Measurements from ENCODE around the gene KEL. TPM values are rescaled to one million over a fixed set of nuclear protein-coding genes. Genes with fewer than 3 reads are reported as not detected.
"Not testable (repeated sequence)": the region's sequence is repeated elsewhere in the genome, so short reads cannot be mapped to it uniquely, and the experiment has no call there.

Gene KEL, protein sequence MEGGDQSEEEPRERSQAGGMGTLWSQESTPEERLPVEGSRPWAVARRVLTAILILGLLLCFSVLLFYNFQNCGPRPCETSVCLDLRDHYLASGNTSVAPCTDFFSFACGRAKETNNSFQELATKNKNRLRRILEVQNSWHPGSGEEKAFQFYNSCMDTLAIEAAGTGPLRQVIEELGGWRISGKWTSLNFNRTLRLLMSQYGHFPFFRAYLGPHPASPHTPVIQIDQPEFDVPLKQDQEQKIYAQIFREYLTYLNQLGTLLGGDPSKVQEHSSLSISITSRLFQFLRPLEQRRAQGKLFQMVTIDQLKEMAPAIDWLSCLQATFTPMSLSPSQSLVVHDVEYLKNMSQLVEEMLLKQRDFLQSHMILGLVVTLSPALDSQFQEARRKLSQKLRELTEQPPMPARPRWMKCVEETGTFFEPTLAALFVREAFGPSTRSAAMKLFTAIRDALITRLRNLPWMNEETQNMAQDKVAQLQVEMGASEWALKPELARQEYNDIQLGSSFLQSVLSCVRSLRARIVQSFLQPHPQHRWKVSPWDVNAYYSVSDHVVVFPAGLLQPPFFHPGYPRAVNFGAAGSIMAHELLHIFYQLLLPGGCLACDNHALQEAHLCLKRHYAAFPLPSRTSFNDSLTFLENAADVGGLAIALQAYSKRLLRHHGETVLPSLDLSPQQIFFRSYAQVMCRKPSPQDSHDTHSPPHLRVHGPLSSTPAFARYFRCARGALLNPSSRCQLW
- polyA plus RNA-seq (ENCODE audit: insufficient read length in 12 of 12) = 1 to 10 TPM in 9 of 12 donors, under 1 TPM in 1, not detected in 2; 0.54 to 3.2 (median 1.6) TPM
- long read RNA-seq, donor 1 = 0 reads
- long read RNA-seq, donor 2 = 0 reads
- long read RNA-seq, donor 3 = 0 reads
- long read RNA-seq, donor 4 = 0 reads
- long read RNA-seq, donor 5 = 0 reads
- long read RNA-seq, donor 6 = 0 reads
- long read RNA-seq, donor 7 = 0 reads
- long read RNA-seq, donor 8 = 0 reads
- long read RNA-seq, donor 9 = 0 reads
- long read RNA-seq, donor 10 = 0 reads
- long read RNA-seq, donor 11 = 0 reads

DNA sequence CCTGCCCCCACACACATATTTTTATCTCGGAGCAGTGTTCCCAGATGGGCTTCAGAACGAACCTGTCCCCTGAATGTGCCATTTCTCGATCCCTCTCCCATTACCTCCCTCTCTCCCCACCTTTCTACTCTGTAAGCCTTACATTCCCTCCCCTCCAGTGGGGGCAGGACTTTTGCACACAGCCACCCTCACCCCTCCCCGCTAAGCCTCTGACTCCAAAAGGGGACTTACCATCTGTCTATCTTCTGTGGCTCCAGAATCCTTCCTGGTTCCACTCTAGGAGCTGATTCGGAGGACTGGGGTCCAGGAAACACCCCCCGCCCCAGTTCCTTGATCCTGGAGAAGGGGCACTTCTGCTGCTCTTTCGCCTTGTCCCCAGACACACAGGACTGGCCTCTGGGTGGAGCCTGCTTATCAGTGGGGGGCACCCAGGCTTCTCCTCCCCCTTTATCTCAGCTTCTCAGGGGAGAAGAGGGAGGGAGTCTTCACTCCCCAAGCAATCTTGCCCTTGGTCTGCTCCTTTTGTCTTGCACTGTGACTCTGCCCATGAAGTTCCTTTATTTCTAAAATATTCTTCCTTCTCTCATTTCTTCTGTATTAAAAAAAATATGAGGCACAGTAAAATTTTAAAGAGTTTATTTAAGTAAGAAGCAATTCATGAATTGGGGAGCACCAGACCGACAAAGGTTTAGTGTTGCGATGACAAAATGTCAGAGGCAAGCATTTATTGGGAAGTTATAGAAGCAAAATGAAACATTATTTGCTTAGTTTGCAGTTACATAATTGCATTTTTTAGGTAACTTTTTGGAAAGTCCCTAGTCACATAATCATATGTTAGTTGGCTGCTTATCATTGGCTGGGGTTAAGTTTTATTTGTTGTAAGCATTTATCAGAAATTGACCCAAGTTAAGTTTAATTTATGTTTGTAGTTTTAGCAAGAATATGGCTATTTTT, at the start of gene KEL:
KEL (minus strand) TSS at position 391 of the 954 bp plus-strand sequence; CDS start at position 234, 157 bp downstream.
- DNase-seq = no peak

DNA sequence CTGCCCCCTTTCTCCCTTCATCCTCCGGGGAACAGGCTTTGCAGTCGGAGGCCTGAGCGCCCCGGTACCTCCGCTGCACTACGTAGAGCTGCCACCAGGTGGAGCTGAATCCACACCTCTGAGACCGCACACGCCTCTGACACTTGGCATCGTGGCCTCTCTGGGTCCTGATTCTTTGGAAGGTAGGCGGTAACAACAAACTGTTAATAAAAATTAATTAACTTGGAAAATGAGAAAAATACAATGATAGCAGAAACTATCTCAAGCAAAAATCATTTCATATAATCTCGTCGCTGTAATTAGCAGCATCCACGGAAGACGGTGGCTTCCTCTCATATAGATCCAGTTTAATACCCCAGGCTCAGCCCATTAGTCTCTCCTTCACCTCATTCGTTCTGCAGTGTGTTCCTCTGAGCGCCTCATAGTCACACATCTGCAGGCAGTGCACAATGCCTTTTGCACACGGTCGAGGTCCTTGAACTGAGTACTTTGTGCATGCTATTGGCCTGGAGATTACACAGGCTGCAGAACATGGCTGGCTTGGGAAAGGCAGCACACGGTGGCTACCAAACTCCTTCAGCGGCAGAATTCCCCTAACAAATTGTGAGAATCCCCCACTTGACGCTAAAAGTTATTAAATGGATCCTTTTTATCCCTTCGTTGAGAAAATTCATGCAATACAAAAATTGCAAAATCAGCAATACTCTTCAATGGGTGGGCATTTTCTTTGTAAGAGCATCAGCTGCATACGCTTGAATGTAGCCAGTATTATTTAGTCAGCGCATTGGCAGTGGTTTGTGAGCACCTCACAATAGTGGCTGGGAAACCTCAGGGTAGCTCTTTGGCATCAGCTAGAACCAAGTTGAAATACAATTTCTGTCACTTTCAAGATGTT, 46.1 kb upstream of the KEL start:
- DNase-seq = peak; percentile 78

GRCh38 chr7:143005632-143006260, 43.6 kb upstream of the KEL start:
- no peak for DNase-seq

DNA sequence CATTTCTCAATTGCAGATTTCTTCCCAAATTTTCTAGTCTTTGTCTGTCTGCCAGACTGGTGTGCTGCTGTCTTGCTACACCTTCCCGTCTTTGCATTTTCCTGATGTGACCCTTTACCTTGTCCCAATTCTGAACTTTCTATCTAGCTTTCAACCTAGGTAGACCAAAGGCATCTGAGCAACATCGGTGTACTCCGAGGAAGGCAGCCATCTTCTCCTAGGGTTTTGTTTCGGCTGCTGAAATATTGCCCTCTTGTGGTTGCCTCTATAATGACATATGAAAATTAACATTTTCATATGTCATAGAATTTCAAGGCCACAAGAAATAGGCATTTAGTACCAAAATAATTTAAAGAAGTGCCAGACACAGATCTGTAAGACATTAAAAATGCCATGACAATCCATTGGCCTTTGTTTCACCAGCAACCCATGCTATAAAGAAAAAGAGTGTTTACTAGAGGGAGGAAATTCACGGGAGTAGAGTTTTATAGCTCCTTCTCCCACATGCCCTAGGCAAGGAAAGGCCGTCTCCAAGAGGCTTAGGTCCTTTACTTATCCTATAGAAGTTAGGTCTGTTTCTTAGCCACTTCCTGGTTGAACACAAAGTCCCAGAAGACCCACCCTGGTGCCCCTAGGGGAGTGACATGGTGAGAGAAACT, 41.4 kb upstream of the KEL start:
- DNase-seq = peak; percentile 39

- no peak for DNase-seq
Observed at GRCh38 chr7:143002898-143003297, 40.7 kb upstream of the KEL start.

- no peak for DNase-seq
Observed at GRCh38 chr7:143002106-143002505, 39.9 kb upstream of the KEL start.

DNA sequence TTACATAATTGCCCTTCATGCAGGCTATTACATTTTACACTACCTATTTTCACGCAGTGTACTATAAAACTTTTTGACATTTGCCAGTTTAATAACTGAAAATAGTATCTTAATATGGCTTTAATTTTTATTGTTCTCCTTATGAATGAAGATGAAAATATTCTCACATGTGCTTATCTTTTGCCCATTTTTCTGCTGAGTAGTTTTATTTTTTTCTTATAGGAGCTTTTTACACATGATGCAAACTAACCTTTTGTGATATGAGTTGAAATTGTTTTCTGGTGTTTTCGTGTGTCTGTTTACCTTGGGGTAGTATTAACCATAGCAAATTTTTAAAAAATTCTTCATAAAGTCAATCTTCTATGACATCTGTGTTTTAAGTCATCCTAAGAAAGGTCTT, 38.5 kb upstream of the KEL start:
- no peak for DNase-seq

DNA sequence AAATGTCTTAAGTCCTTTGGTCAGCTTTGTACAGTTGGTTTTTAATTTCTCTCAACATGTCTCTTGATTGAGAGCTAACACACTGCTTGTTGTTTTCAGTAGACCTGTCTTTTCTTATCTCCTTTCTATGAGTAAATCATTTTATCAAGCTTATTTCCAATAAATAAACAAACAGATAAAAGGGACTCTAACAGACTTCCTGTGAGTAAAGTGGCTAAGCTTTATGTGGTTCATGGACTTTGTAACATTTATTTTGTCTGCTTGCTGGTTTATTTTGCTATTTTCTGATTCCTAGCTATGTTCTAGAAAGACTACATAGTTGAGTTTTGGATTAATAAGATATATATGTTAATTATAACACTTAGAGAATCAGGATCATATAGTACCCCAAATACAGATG, 37.6 kb upstream of the KEL start:
- no peak for DNase-seq

DNA sequence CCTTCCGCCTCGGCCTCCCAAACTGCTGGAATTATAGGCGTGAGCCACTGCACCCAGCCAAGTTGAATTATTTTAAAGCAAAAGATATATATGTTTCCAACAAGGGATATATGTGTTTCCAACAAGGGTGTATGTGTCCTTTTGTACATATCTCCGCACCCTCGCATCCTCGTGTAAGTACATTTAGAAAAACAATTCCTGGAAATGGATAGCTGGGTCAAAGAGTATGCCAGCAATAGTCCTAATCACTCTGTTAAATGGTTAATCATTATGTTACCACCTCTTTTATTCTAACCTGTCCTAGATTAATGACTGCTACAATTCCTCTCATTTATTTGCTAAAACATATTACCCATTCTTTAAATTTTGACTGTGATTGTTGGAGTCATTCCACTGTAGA, 36.8 kb upstream of the KEL start:
- no peak for DNase-seq

- no peak for DNase-seq
Observed at GRCh38 chr7:142997456-142997989, 35.4 kb upstream of the KEL start.

GRCh38 chr7:142992427-142992826, 30.3 kb upstream of the KEL start:
- DNase-seq = no peak

DNA sequence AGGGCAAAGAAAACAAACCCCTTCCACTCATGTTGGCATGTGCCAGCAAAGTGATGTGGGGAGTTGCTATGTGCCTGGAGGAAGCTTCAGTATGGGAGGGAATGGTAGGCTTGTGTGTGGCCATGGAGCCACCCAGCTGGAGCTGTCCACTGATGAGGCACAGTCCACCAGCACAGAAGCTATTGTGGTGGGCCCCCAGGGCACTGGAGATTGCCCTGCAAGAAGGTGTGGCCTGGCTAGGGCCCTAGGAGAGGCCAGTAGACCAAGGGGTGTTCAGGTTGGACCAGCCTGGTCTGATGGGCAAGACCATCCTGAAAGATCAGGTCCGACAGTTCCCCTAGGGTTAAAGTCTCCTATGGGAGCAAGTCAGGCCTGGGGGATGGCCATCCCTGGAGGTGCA, 22.1 kb upstream of the KEL start:
- DNase-seq = no peak

GRCh38 chr7:142983825-142984224, 21.7 kb upstream of the KEL start:
- DNase-seq = no peak

- DNase-seq = not testable (repeated sequence)
Observed at GRCh38 chr7:142978402-142978801, 16.2 kb upstream of the KEL start.

- DNase-seq = no peak
Observed at GRCh38 chr7:142974626-142975025, 12.5 kb upstream of the KEL start.

GRCh38 chr7:142969183-142969582, 7.0 kb upstream of the KEL start:
- no peak for DNase-seq

GRCh38 chr7:142968229-142968628, 6.1 kb upstream of the KEL start:
- DNase-seq = no peak

DNA sequence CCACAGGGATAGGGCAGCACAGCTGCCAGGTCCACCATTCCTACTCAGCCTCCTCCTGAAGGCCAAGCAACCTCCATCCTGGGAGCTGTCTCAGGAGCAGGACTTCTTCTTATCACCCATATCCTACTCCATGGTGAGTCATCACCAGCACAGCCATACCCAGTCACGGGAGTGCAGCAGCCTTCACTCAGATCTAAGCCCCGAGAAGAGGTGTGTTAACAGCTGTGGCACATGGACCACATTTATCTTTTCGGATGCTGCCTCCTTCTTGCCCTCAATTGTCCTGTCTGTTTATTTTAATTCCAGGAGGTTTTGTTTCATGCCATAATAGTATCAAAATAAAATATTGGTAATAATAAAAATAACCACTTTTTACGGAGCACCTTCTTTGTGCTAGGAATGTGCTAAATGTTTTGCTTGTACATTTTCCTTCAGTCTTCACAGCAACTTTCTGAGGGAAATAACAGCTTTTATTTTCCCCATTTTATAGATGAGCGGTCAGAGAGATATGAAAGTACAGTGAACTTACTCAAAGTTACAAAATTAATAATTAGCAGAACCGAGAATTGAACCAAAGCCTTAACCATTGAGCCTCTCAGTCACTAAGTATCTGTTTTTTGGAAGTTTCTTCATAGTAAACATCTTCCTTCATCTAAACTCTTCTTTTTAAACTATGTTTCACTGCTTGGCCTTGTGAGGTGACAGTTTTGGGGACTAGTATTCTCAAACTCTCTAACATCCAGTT, 2.5 kb upstream of the KEL start:
- no peak for DNase-seq
